K562 (cell line): ENCODE measurements around the gene ARAF. TPM values are rescaled to one million over a fixed set of nuclear protein-coding genes. Genes with fewer than 3 reads are reported as not detected.

Experiments used
- ATAC-seq: fragments of 200-7000 bp; cut with Tn5 transposase; 3 replicates; pipeline ENCODE4 v1.9.1; 2020; ENCODE audit warnings: moderate library complexity
- BruUV-seq: library from RNA; stranded (reverse); fragments of 400-500 nt; replicated peaks from 2 replicates; lab custom pipeline; 2021; lab: Mats Ljungman, UMichigan
- CTCF ChIA-PET: fragments of 300-600 bp; formaldehyde crosslinking; extraction: SDS; loops from one replicate; lab custom pipeline; 2021; ENCODE audit warnings: low intra/inter-chr PET ratio; lab: Yijun Ruan, JAX
- POLR2A ChIA-PET: fragments of 300-600, 350-650 bp; sonication (Branson Sonifier 250); formaldehyde crosslinking; extraction: SDS; loops from one replicate; lab custom pipeline; 2021; ENCODE audit warnings: antibody characterized with exemption, inconsistent platforms; lab: Yijun Ruan, JAX
- DNase-seq, 4 experiments: peaks; one replicate each; pipeline versions ENCODE4 v3.0.0 to v3.0.0-alpha.2; 2011 to 2018; ENCODE audit warnings: low spot score in 3 of 4, mixed read lengths in 3 of 4; ENCODE audit errors: extremely low read depth in 1 of 4
- FAIRE-seq: peaks from 2 replicates; lab custom pipeline; 2011; peaks lifted over from hg19 to GRCh38; lab: Jason Lieb, UNC
- H2AFZ ChIP-seq: 2 replicates; pipeline ENCODE4 v1.6.0; 2011; ENCODE audit warnings: low read depth, low read length, control low read depth, inconsistent platforms
- H3K27ac ChIP-seq: fragments of 200-600 bp; 3 replicates; pipeline ENCODE4 v1.8.0; 2011; ENCODE audit warnings: low read depth, mild to moderate bottlenecking, control low read depth, inconsistent platforms, low read length, moderate library complexity, mixed read lengths; ENCODE audit errors: extremely low read depth
- H3K27me3 ChIP-seq, 2 experiments: fragments of 300-600 bp in 1 of 2; 2 replicates in 1 of 2; 3 replicates in 1 of 2; pipeline versions ENCODE4 v1.6.0 to v1.8.0; 2011; ENCODE audit warnings: inconsistent platforms in 2 of 2, low read length in 2 of 2, mild to moderate bottlenecking in 1 of 2, mixed read lengths in 1 of 2, moderate library complexity in 1 of 2; ENCODE audit not compliant: control insufficient read depth in 2 of 2, insufficient read depth in 2 of 2
- H3K36me3 ChIP-seq: fragments of 300-600 bp; 3 replicates; pipeline ENCODE4 v1.8.0; 2011; ENCODE audit warnings: mild to moderate bottlenecking, low read length, inconsistent platforms; ENCODE audit not compliant: control insufficient read depth, insufficient read depth
- H3K4me1 ChIP-seq, 2 experiments: fragments of 200-600 bp in 1 of 2; replicated peaks in 1 of 2; 2 replicates in 1 of 2; 3 replicates in 1 of 2; pipeline versions ENCODE4 v1.5.1 to v1.8.0; 2011; ENCODE audit warnings: inconsistent platforms in 2 of 2, low read length in 2 of 2, mild to moderate bottlenecking in 1 of 2, mixed read lengths in 1 of 2, moderate library complexity in 1 of 2; ENCODE audit not compliant: control insufficient read depth in 2 of 2, insufficient read depth in 2 of 2
- H3K4me2 ChIP-seq: 2 replicates; pipeline ENCODE4 v1.6.1; 2011; ENCODE audit warnings: low read length, control low read depth, inconsistent platforms, mixed read lengths; ENCODE audit not compliant: insufficient read depth
- H3K4me3 ChIP-seq: fragments of 200-600 bp; sonication (generic), shearing (Covaris generic); 2 replicates; pipeline ENCODE4 v1.5.1; 2016; ENCODE audit warnings: control low read depth, inconsistent platforms
- H3K79me2 ChIP-seq: fragments of 200-600 bp; 3 replicates; pipeline ENCODE4 v1.8.0; 2011; ENCODE audit warnings: low read length, inconsistent platforms; ENCODE audit not compliant: control insufficient read depth, insufficient read depth
- H3K9ac ChIP-seq, 2 experiments: 2 replicates each; pipeline versions ENCODE4 v1.6.0 to v1.6.1; 2011; ENCODE audit warnings: low read depth in 2 of 2, low read length in 2 of 2, control low read depth in 1 of 2, inconsistent platforms in 1 of 2, mild to moderate bottlenecking in 1 of 2, mixed read lengths in 1 of 2; ENCODE audit not compliant: insufficient read depth in 1 of 2
- H3K9me1 ChIP-seq: one replicate; pipeline ENCODE4 v1.6.0; 2011; ENCODE audit warnings: inconsistent platforms, mild to moderate bottlenecking, low read length, moderate library complexity; ENCODE audit not compliant: control insufficient read depth, insufficient read depth
- H3K9me3 ChIP-seq: replicated peaks from 2 replicates; pipeline ENCODE4 v1.5.1; 2011; ENCODE audit warnings: low read depth, low read length, inconsistent platforms; ENCODE audit not compliant: control insufficient read depth, insufficient read depth
- H4K20me1 ChIP-seq: replicated peaks from 2 replicates; pipeline ENCODE4 v1.6.1; 2011; ENCODE audit warnings: low read length, inconsistent platforms, mixed read lengths; ENCODE audit not compliant: control insufficient read depth, insufficient read depth
- CHD2 ChIP-seq: IDR thresholded peaks from 2 replicates; pipeline ENCODE4 v1.6.1; 2011; ENCODE audit warnings: low read depth, low read length
- EGR1 ChIP-seq: fragments of 450-650 bp; conservative IDR thresholded peaks from 2 replicates; pipeline ENCODE4 v1.6.1; 2017; ENCODE audit warnings: mild to moderate bottlenecking
- HDAC8 ChIP-seq: fragments of 450-650 bp; IDR thresholded peaks from 2 replicates; pipeline ENCODE4 v1.6.1; 2016; ENCODE audit warnings: mild to moderate bottlenecking, missing genetic modification characterization, moderate library complexity, missing compliant biosample characterization
- MAFK ChIP-seq: IDR thresholded peaks from 2 replicates; pipeline ENCODE4 v1.6.1; 2011; ENCODE audit warnings: low read length, improper control_type of control experiment
- TSC22D4 ChIP-seq: fragments of 450-650 bp; IDR thresholded peaks from 2 replicates; pipeline ENCODE4 v1.6.1; 2016; ENCODE audit warnings: missing genetic modification characterization, missing biosample characterization, control low read depth
- ZFP30 ChIP-seq: fragments of 250-450 bp; sonication (Bioruptor Pico); IDR thresholded peaks from 2 replicates; pipeline ENCODE4 v1.8.0; 2022; ENCODE audit warnings: moderate library complexity, mild to moderate bottlenecking, inconsistent platforms, borderline replicate concordance
- ZNF354B ChIP-seq: fragments of 250-450 bp; sonication (Bioruptor Pico); IDR thresholded peaks from 2 replicates; pipeline ENCODE4 v1.4.0; 2020
- ZNF507 ChIP-seq: conservative IDR thresholded peaks from 2 replicates; pipeline ENCODE4 v1.6.1; 2017; ENCODE audit warnings: missing genetic modification characterization, missing compliant biosample characterization
- WGBS: fragments of 100-300 bp; shearing (Covaris generic); methylation state at CpG from one replicate; pipeline ENCODE4 v1.1.6; 2016; ENCODE audit warnings: low coverage, mixed read lengths; ENCODE audit not compliant: insufficient coverage; ENCODE audit errors: missing lambda C conversion rate; 5-methylcytosine and 5-hydroxymethylcytosine counted together
- in situ Hi-C: fragments of 300-500 bp; cut with MboI; formaldehyde crosslinking; loops from 4 replicates; pipeline ENCODE4 v1.15.0; 2018; ENCODE audit warnings: inconsistent platforms, mixed read lengths
- intact Hi-C: fragments of 100-400 bp; cut with micrococcal nuclease; formaldehyde crosslinking; loops from 2 replicates; pipeline ENCODE4 v1.14.2; 2022
- polyA plus RNA-seq, 8 experiments: library from polyadenylated mRNA; depleted of rRNA in 4 of 8; stranded (reverse) in 5 of 8; unstranded in 3 of 8; fragments of >200 nt; fragmentation: Nextera tagmentation in 2 of 8; fragmentation: Illumina TruSeq in 1 of 8; extraction: Ambion mirVana in 2 of 8; extraction: Trizol in 1 of 8; gene quantifications; 2 replicates each; pipeline versions ENCODE4 v1.2.1 to v1.2.3, GENCODE V29; 2011 to 2014; ENCODE audit warnings: inconsistent platforms in 1 of 8, missing spikeins in 1 of 8
- total RNA-seq, 7 experiments: library from RNA; depleted of rRNA in 6 of 7; stranded (reverse); fragments of >200 nt in 6 of 7; fragmentation: Illumina TruSeq in 2 of 7; extraction: Trizol in 2 of 7; gene quantifications; 2 replicates each; pipeline versions ENCODE4 v1.2.1 to v1.2.3, GENCODE V29; 2011 to 2021; ENCODE audit warnings: low replicate concordance in 1 of 7
- TF ChIP-seq, protein P1 (sequence below), 2 experiments: fragments of 450-650 bp; formaldehyde crosslinking in 1 of 2; IDR thresholded peaks; 2 replicates each; pipeline versions ENCODE4 v1.4.0 to v1.6.1; 2014 to 2020; ENCODE audit warnings: mild to moderate bottlenecking in 2 of 2, borderline replicate concordance in 1 of 2, low read depth in 1 of 2
- TF ChIP-seq, protein P2 (sequence below): fragments of 450-650 bp; formaldehyde crosslinking; IDR thresholded peaks from 2 replicates; pipeline ENCODE4 v1.4.0; 2020; ENCODE audit warnings: mild to moderate bottlenecking

Gene ARAF
- total and polyA plus RNA-seq, 9 of the 15 experiments (the other 6 are each of a cell fraction or from before 2014, with no cell fraction given): 5.5 to 70.0 (median 29.4) TPM

DNA sequence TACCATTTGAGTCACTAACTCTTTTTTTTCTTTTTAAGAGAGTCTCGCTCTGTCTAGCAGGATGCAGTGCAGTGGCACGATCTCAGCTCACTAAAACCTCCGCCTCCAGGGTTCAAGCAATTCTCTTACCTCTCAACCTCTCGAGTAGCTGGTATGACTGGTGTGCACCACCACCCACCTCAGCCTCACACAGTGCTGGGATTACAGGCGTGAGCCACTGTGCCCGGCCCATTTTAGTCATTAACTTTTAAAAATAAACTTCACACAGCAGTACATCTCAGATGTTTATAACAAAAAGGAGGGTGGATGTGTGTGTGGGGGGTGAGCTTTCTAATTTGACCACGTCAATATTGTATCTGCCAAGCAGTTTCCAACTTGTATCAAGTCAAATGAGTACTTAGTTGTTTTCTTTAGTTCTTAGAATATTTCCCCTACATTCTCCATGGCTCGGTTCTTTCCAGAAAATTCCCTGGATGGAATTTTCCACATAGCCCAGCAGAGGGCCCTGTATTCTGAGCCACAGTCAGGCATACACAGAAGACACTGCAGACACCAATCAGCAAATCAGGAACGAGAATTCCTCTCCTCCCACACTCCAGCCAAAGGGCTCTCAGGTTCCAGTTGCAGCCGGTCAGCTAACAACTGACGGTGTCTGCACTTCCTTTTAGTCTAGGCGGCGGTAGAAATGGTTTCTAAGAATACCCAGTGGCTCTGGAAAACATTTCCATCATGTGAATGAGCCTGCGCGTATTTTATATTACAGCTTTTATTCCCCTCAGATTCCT lies 20.1 kb upstream of the ARAF start:
- Histone ChIP-seq H2AFZ (peak overlapping the region; percentile 96), H3K27ac (peak overlapping the region; percentile 72), H3K79me2 (no peaks in the 10 kb centered on the region), H3K9ac (peak overlapping the region in 1 of 2 experiments; percentile 63; a peak in 1 of 4 replicates), H4K20me1 (no peaks in the 10 kb centered on the region), H3K9me1 (no peaks in the 10 kb centered on the region), H3K27me3 (no peaks in the 10 kb centered on the region), H3K9me3 (no peaks in the 10 kb centered on the region), H3K4me1 (peaks cover 0 to 8% of the 10 kb centered on the region in 2 experiments; a peak in 3 of 5 replicates), H3K4me3 (no peak overlapping the region), H3K36me3 (no peaks in the 10 kb centered on the region), H3K4me2 (peak overlapping the region; percentile 9)
- DNase-seq: peak; percentile 63 to 92 (median 78)
- intact Hi-C loops (loop anchor here (1.0 kb wide), 3 partner anchors 20 to 182 kb away; partner anchors contain the start of genes ARAF and TIMP1), in situ Hi-C loops (no loop called here)
- BruUV-seq: no TSS peak
- ChIA-PET CTCF (interaction anchor here (0.5 to 0.8 kb wide), 2 partner anchors 20 to 483 kb away, joined by 3 read pairs; partner anchors contain the start of gene ARAF), POLR2A (interaction anchor here (0.5 to 1.1 kb wide), 4 partner anchors 11 to 941 kb away, joined by 3 read pairs; no protein-coding TSS in a partner anchor)
- WGBS: 22% methylated on average over 14 of the region's 15 CpGs
- peak; percentile 96 for FAIRE-seq
- peak; percentile 100 for ATAC-seq
- no peak for TF ChIP-seq ZFP30
- no peak for TF ChIP-seq CHD2
- TF ChIP-seq, protein P1, sequence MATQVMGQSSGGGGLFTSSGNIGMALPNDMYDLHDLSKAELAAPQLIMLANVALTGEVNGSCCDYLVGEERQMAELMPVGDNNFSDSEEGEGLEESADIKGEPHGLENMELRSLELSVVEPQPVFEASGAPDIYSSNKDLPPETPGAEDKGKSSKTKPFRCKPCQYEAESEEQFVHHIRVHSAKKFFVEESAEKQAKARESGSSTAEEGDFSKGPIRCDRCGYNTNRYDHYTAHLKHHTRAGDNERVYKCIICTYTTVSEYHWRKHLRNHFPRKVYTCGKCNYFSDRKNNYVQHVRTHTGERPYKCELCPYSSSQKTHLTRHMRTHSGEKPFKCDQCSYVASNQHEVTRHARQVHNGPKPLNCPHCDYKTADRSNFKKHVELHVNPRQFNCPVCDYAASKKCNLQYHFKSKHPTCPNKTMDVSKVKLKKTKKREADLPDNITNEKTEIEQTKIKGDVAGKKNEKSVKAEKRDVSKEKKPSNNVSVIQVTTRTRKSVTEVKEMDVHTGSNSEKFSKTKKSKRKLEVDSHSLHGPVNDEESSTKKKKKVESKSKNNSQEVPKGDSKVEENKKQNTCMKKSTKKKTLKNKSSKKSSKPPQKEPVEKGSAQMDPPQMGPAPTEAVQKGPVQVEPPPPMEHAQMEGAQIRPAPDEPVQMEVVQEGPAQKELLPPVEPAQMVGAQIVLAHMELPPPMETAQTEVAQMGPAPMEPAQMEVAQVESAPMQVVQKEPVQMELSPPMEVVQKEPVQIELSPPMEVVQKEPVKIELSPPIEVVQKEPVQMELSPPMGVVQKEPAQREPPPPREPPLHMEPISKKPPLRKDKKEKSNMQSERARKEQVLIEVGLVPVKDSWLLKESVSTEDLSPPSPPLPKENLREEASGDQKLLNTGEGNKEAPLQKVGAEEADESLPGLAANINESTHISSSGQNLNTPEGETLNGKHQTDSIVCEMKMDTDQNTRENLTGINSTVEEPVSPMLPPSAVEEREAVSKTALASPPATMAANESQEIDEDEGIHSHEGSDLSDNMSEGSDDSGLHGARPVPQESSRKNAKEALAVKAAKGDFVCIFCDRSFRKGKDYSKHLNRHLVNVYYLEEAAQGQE (IDR thresholded peaks at IDR 0.05; ENCODE audit: borderline replicate concordance): peak; percentile 98
- TF ChIP-seq, protein P1 (CRISPR knock-in tag; IDR thresholded peaks at IDR 0.05; ENCODE audit: low read depth): no peak
- TF ChIP-seq TSC22D4 (tag): no peak
- TF ChIP-seq, protein P2, sequence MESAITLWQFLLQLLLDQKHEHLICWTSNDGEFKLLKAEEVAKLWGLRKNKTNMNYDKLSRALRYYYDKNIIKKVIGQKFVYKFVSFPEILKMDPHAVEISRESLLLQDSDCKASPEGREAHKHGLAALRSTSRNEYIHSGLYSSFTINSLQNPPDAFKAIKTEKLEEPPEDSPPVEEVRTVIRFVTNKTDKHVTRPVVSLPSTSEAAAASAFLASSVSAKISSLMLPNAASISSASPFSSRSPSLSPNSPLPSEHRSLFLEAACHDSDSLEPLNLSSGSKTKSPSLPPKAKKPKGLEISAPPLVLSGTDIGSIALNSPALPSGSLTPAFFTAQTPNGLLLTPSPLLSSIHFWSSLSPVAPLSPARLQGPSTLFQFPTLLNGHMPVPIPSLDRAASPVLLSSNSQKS (CRISPR knock-in tag): no peak
- peak; percentile 9; the same call in 1 of the 2 replicates for TF ChIP-seq MAFK
- TF ChIP-seq ZNF507: no peak
- no peak for TF ChIP-seq HDAC8 (tag)
- TF ChIP-seq ZNF354B: no peak
- peak; percentile 71 for TF ChIP-seq EGR1
